Stimulated activated CD8-positive, alpha-beta memory T cell treated with anti-CD3 and anti-CD28 coated beads, Interleukin-2, amount 100 ng/mL, for 48 hours (primary cell): ENCODE measurements around the gene FBXL16.

Experiments
- DNase-seq, 2 donors: peaks; one replicate each; pipeline ENCODE4 v3.0.0-alpha.2; 2020; ENCODE audit warnings: low read depth in 2 of 2

The FBXL16 gene

GRCh38 chr16:678209-678857 lies 27.3 kb downstream of the FBXL16 start:
- DNase-seq, result no peak

GRCh38 chr16:677316-678190 lies 28.0 kb downstream of the FBXL16 start:
- no peak for DNase-seq

- no peak for DNase-seq
These were observed 28.7 kb downstream of the FBXL16 start for GRCh38 chr16:676913-677312.

DNA sequence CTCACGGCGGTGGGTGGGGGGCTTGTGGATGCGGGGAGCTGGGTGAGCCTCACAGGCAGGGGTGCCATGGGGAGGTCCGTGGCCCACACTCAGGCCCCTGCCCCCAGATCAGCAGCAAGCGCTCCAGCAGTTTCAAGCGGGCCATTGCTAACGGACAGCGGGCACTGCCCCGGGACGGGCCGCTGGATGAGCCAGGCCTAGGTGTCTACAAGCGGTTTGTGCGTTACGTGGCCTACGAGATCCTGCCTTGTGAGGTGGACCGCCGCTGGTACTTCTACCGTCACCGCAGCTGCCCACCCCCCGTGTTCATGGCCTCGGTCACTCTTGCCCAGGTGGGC lies 29.1 kb downstream of the FBXL16 start:
- no peak for DNase-seq

GRCh38 chr16:675884-676564 lies 29.6 kb downstream of the FBXL16 start:
- DNase-seq, result no peak

- no peak for DNase-seq
These were observed 30.4 kb downstream of the FBXL16 start, which contains the start of gene RHBDL1 for GRCh38 chr16:674968-675883. TSS of gene RHBDL1 (plus strand) at chr16:675671. CDS start at chr16:675791, 120 bp downstream.

DNA sequence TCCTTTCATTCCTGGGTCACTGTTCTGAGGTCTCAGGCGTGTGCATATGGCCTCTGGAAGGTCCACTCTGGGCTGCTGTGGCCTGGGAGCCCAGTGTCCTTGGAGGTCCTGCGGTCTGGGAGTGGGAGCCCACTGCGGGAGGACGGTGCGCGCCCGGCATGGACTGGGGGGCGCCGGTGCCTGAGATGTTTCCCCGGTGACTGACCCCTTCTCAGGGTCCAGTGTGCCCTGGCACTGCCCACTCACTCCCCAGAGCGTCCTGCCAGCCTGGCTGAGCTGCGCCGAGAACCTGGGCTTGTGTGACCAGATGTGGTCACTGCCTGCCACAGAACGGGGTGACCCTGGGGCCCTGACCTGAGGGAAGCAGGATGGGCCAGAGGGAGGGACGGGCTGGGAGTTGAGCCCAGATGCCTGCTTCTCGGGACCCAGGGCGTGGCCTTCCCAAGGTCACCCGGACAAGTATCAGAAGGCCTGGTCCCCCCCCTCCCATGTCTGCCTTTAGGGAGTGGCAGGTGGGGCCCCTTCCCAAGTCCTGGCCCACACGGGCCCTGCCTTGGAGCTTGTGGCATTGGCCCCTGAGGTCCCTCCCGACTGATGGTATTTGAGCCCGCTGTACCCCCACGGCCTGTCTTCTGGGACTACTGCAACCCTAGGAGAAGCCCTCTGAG lies 31.3 kb downstream of the FBXL16 start:
- DNase-seq, result no peak

DNA sequence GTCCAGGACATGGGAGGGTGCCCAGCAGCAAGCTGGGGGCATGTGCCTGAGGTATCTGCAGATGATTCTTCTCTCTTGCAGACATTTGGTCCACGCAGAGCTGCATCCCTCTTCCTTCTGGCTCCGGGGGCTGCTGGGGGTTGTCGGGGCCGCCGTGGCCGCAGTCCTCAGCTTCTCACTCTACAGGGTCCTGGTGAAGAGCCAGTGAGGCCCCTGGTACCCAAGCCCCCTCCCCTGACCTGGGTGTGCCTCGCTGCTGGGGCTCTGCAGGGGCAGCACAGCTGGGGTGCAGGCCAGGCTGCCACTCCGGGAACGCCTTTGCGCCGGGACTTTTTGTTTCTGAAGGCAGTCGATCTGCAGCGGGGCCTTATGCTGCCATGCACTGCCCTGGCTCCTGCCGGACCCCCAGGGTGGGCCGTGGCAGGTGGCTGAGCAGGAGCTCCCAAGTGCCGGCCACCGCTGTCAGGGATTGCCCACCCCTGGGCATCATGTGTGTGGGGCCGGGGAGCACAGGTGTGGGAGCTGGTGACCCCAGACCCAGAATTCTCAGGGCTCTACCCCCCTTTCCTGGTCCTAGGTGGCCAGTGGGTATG lies 32.1 kb downstream of the FBXL16 start:
- no peak for DNase-seq

GRCh38 chr16:672851-673250 lies 32.8 kb downstream of the FBXL16 start:
- DNase-seq, result no peak

DNA sequence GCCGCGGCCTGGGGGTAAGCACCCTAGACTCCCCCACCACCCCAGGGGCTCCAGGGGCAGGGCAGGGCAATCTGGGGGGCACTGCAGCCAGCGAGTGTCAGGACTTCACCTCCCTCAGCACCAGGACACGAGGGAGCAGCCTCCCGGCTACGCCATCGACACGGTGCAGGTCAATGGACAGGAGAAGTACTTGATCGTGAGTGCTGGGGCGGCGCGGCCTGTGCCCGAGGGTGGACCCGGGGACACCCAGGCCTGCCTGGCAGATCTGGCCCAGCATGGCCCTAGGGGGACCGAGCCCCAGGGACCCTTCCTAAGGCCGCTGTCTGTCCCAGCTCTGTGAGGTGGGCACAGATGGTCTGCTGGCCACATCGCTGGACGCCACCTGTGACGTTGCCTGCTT lies 33.2 kb downstream of the FBXL16 start:
- no peak for DNase-seq

DNA sequence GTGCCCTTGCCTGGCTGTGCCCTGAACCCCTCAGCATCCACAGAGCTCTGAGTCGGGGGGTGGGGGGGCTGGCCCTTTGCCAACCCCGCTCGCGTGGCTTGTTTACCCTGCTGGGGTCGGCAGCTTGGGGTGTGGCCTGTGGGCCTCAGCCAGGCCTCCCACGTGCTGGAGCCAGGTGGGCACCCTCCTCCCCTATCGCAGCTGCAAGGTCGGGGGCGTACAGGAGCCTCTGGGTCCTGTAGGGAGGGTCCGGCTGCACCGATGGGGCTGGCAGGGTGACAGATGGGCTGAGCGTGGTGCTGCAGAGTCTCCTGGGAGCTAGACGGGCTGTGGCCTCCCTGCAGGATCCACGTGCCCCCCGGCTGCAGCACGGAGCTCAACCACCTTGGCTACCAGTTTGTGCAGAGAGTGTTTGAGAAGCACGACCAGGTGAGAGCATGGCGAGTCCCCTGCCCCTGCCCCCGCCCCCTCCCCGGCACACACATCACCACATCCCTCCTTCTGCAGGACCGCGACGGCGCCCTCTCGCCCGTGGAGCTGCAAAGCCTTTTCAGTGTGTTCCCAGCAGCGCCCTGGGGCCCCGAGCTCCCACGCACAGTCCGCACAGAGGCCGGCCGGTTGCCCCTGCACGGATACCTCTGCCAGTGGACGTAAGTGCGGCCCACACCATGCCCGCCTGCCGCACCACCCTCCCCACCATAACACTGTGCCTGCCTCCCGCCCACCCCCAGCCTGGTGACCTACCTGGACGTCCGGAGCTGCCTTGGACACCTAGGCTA lies 34.1 kb downstream of the FBXL16 start:
- DNase-seq, result no peak

GRCh38 chr16:670485-671352 lies 34.9 kb downstream of the FBXL16 start:
- DNase-seq, result no peak

DNA sequence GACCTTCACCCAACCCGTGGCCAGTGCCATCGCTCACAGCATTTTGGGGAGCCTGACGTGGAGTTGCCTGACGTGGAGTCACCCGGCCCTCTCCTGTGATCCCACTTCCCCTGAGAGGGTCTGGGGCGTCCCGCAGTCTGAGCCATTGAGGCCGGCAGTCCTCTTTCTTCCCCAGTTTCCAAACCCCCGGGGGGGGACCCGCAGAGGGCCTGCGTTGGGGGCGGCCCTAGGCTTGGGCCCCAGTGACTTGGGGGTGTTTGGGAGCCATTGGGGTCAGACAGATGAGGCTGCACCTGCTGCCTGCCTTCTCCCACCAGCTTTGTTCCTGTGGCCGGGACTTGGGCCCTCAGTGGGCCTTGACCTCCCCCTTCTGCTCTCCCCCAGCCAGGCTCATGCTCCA lies 35.9 kb downstream of the FBXL16 start:
- DNase-seq, result no peak

GRCh38 chr16:668519-669171 lies 37.0 kb downstream of the FBXL16 start:
- no peak for DNase-seq

- DNase-seq, result peak; percentile 92 to 95
These were observed 37.7 kb downstream of the FBXL16 start, which contains the start of gene RHOT2 for GRCh38 chr16:667780-668518. TSS of gene RHOT2 (plus strand) at chr16:668132. CDS start at chr16:668200, 68 bp downstream.

DNA sequence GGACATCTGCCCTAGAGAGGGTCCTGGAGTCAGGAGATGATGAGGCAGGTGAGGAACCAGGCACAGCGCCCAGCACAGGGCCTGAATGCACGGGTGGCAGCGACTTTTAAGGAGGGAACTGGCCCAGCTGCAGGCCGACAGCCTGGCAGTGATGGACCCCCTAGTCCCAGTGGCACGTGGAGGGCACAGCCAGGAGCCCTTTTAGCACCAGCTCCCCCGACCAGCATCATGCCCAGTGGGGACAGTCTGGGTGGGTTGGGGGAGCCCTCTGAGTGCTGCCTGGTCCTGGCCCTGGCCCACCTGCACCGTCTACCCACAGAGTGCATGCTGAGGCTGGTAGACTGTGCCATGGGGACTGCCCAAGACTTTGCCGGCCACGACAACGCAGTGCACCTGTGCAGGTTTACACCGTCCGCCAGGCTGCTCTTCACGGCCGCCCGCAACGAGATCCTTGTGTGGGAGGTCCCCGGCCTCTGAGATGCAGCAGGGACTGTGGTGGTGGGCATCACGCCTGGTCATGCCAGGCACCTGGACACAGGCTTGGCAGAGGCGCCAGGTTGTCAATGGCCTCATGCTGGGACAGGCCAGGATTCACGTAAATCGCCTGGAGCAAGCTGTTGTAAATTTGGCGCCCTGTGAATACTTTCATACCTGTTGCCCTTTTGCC lies 38.4 kb downstream of the FBXL16 start:
- no peak for DNase-seq

DNA sequence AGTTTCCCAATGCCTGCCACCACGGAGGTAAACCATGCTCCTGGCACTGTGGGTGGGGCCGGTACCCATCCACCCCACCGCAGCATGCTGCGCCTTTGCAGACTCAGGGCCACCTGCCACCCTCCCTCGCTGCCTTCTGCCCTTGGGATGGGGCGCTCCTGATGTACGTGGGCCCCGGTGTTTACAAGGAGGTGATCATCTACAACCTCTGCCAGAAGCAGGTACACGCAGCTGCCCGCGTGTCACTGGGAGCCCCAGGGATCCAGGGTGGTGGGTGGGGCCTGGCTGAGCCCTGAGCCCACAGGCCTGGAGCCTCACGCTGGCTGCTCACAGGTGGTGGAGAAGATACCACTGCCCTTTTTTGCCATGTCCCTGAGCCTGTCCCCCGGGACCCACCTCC lies 39.0 kb downstream of the FBXL16 start:
- DNase-seq, result no peak
